K562 (cell line): ENCODE measurements around the gene ZNF23. TPM values are rescaled to one million over a fixed set of nuclear protein-coding genes. Genes with fewer than 3 reads are reported as not detected.

Source experiments
- ATAC-seq: fragments of 200-7000 bp; cut with Tn5 transposase; 3 replicates; pipeline ENCODE4 v1.9.1; 2020; ENCODE audit warnings: moderate library complexity
- BruUV-seq: library from RNA; stranded (reverse); fragments of 400-500 nt; replicated peaks from 2 replicates; lab custom pipeline; 2021; lab: Mats Ljungman, UMichigan
- CTCF ChIA-PET: fragments of 300-600 bp; formaldehyde crosslinking; extraction: SDS; loops from one replicate; lab custom pipeline; 2021; ENCODE audit warnings: low intra/inter-chr PET ratio; lab: Yijun Ruan, JAX
- POLR2A ChIA-PET: fragments of 300-600, 350-650 bp; sonication (Branson Sonifier 250); formaldehyde crosslinking; extraction: SDS; loops from one replicate; lab custom pipeline; 2021; ENCODE audit warnings: antibody characterized with exemption, inconsistent platforms; lab: Yijun Ruan, JAX
- DNase-seq, 4 experiments: peaks; one replicate each; pipeline versions ENCODE4 v3.0.0 to v3.0.0-alpha.2; 2011 to 2018; ENCODE audit warnings: low spot score in 3 of 4, mixed read lengths in 3 of 4; ENCODE audit errors: extremely low read depth in 1 of 4
- FAIRE-seq: peaks from 2 replicates; lab custom pipeline; 2011; peaks lifted over from hg19 to GRCh38; lab: Jason Lieb, UNC
- H2AFZ ChIP-seq: 2 replicates; pipeline ENCODE4 v1.6.0; 2011; ENCODE audit warnings: low read depth, low read length, control low read depth, inconsistent platforms
- H3K27ac ChIP-seq: fragments of 200-600 bp; 3 replicates; pipeline ENCODE4 v1.8.0; 2011; ENCODE audit warnings: low read depth, mild to moderate bottlenecking, control low read depth, inconsistent platforms, low read length, moderate library complexity, mixed read lengths; ENCODE audit errors: extremely low read depth
- H3K27me3 ChIP-seq, 2 experiments: fragments of 300-600 bp in 1 of 2; 2 replicates in 1 of 2; 3 replicates in 1 of 2; pipeline versions ENCODE4 v1.6.0 to v1.8.0; 2011; ENCODE audit warnings: inconsistent platforms in 2 of 2, low read length in 2 of 2, mild to moderate bottlenecking in 1 of 2, mixed read lengths in 1 of 2, moderate library complexity in 1 of 2; ENCODE audit not compliant: control insufficient read depth in 2 of 2, insufficient read depth in 2 of 2
- H3K36me3 ChIP-seq: fragments of 300-600 bp; 3 replicates; pipeline ENCODE4 v1.8.0; 2011; ENCODE audit warnings: mild to moderate bottlenecking, low read length, inconsistent platforms; ENCODE audit not compliant: control insufficient read depth, insufficient read depth
- H3K4me1 ChIP-seq, 2 experiments: fragments of 200-600 bp in 1 of 2; replicated peaks in 1 of 2; 2 replicates in 1 of 2; 3 replicates in 1 of 2; pipeline versions ENCODE4 v1.5.1 to v1.8.0; 2011; ENCODE audit warnings: inconsistent platforms in 2 of 2, low read length in 2 of 2, mild to moderate bottlenecking in 1 of 2, mixed read lengths in 1 of 2, moderate library complexity in 1 of 2; ENCODE audit not compliant: control insufficient read depth in 2 of 2, insufficient read depth in 2 of 2
- H3K4me2 ChIP-seq: 2 replicates; pipeline ENCODE4 v1.6.1; 2011; ENCODE audit warnings: low read length, control low read depth, inconsistent platforms, mixed read lengths; ENCODE audit not compliant: insufficient read depth
- H3K4me3 ChIP-seq: fragments of 200-600 bp; sonication (generic), shearing (Covaris generic); 2 replicates; pipeline ENCODE4 v1.5.1; 2016; ENCODE audit warnings: control low read depth, inconsistent platforms
- H3K79me2 ChIP-seq: fragments of 200-600 bp; 3 replicates; pipeline ENCODE4 v1.8.0; 2011; ENCODE audit warnings: low read length, inconsistent platforms; ENCODE audit not compliant: control insufficient read depth, insufficient read depth
- H3K9ac ChIP-seq, 2 experiments: 2 replicates each; pipeline versions ENCODE4 v1.6.0 to v1.6.1; 2011; ENCODE audit warnings: low read depth in 2 of 2, low read length in 2 of 2, control low read depth in 1 of 2, inconsistent platforms in 1 of 2, mild to moderate bottlenecking in 1 of 2, mixed read lengths in 1 of 2; ENCODE audit not compliant: insufficient read depth in 1 of 2
- H3K9me1 ChIP-seq: one replicate; pipeline ENCODE4 v1.6.0; 2011; ENCODE audit warnings: inconsistent platforms, mild to moderate bottlenecking, low read length, moderate library complexity; ENCODE audit not compliant: control insufficient read depth, insufficient read depth
- H3K9me3 ChIP-seq: replicated peaks from 2 replicates; pipeline ENCODE4 v1.5.1; 2011; ENCODE audit warnings: low read depth, low read length, inconsistent platforms; ENCODE audit not compliant: control insufficient read depth, insufficient read depth
- H4K20me1 ChIP-seq: replicated peaks from 2 replicates; pipeline ENCODE4 v1.6.1; 2011; ENCODE audit warnings: low read length, inconsistent platforms, mixed read lengths; ENCODE audit not compliant: control insufficient read depth, insufficient read depth
- BRF1 ChIP-seq: IDR thresholded peaks from 3 replicates; pipeline ENCODE4 v1.6.1; 2011; ENCODE audit warnings: borderline replicate concordance, mild to moderate bottlenecking; ENCODE audit not compliant: insufficient read length; ENCODE audit errors: extremely low read depth
- CEBPB ChIP-seq: fragments of 450-650 bp; IDR thresholded peaks from 2 replicates; pipeline ENCODE4 v1.6.1; 2016; ENCODE audit warnings: missing genetic modification characterization, missing compliant biosample characterization
- CHCHD3 ChIP-seq: fragments of 250-450 bp; sonication (Bioruptor Pico); IDR thresholded peaks from 2 replicates; pipeline ENCODE4 v2.1.2; 2022; ENCODE audit warnings: mild to moderate bottlenecking
- EHMT2 ChIP-seq: fragments of 450-650 bp; IDR thresholded peaks from 2 replicates; pipeline ENCODE4 v1.6.1; 2018; ENCODE audit warnings: antibody characterized with exemption
- MAX ChIP-seq: sonication (generic); formaldehyde crosslinking; IDR thresholded peaks from 2 replicates; pipeline ENCODE4 v1.9.0; 2022; ENCODE audit warnings: mild to moderate bottlenecking, missing genetic modification reagents
- NCOA6 ChIP-seq: fragments of 450-650 bp; IDR thresholded peaks from 2 replicates; pipeline ENCODE4 v1.6.1; 2017; ENCODE audit warnings: mild to moderate bottlenecking
- NR2C1 ChIP-seq, 2 experiments: fragments of 450-650 bp; IDR thresholded peaks; 2 replicates each; pipeline ENCODE4 v1.6.1; 2017; ENCODE audit warnings: mild to moderate bottlenecking in 2 of 2, antibody characterized with exemption in 1 of 2, inconsistent platforms in 1 of 2, missing compliant biosample characterization in 1 of 2, missing genetic modification characterization in 1 of 2
- SIX5 ChIP-seq, 2 experiments: IDR thresholded peaks; 2 replicates each; pipeline ENCODE4 v1.6.1; 2011; ENCODE audit warnings: low read length in 2 of 2, borderline replicate concordance in 1 of 2, low read depth in 1 of 2, mild to moderate bottlenecking in 1 of 2, moderate library complexity in 1 of 2; ENCODE audit not compliant: insufficient read depth in 1 of 2
- SMAD2 ChIP-seq: fragments of 150-350 bp; IDR thresholded peaks from 2 replicates; pipeline ENCODE4 v1.6.1; 2014; ENCODE audit warnings: low read depth, mild to moderate bottlenecking, low read length
- STAT6 ChIP-seq: sonication (generic); formaldehyde crosslinking; IDR thresholded peaks from 2 replicates; pipeline ENCODE4 v1.8.1; 2023; ENCODE audit warnings: mild to moderate bottlenecking, missing genetic modification reagents
- TAF9B ChIP-seq: fragments of 450-650 bp; IDR thresholded peaks from 2 replicates; pipeline ENCODE4 v1.6.1; 2018; ENCODE audit warnings: mild to moderate bottlenecking; ENCODE audit not compliant: partially characterized antibody
- TEAD4 ChIP-seq, 2 experiments: sonication (generic) in 1 of 2; formaldehyde crosslinking in 1 of 2; IDR thresholded peaks; 2 replicates each; pipeline versions ENCODE4 v1.6.1 to v1.8.0; 2012 to 2022; ENCODE audit warnings: borderline replicate concordance in 1 of 2, inconsistent platforms in 1 of 2, low read length in 1 of 2, mild to moderate bottlenecking in 1 of 2, missing genetic modification reagents in 1 of 2
- USF2 ChIP-seq: sonication (generic); formaldehyde crosslinking; IDR thresholded peaks from 2 replicates; pipeline ENCODE4 v1.5.0; 2020; ENCODE audit warnings: missing genetic modification reagents
- ZC3H8 ChIP-seq: fragments of 450-650 bp; IDR thresholded peaks from 2 replicates; pipeline ENCODE4 v1.6.1; 2017
- ZNF263 ChIP-seq: sonication (generic); formaldehyde crosslinking; IDR thresholded peaks from 2 replicates; pipeline ENCODE4 v1.8.0; 2022; ENCODE audit warnings: mild to moderate bottlenecking, missing genetic modification reagents, borderline replicate concordance
- ZNF57 ChIP-seq: fragments of 450-650 bp; formaldehyde crosslinking; IDR thresholded peaks from 2 replicates; pipeline ENCODE4 v1.4.0; 2020; ENCODE audit warnings: mild to moderate bottlenecking, moderate library complexity
- ZNF644 ChIP-seq: fragments of 200-800 bp; sonication (Bioruptor generic); IDR thresholded peaks from 2 replicates; pipeline ENCODE4 v1.6.1; 2016; ENCODE audit warnings: low read depth, missing genetic modification characterization, missing compliant biosample characterization
- ZNF766 ChIP-seq: fragments of 200-800 bp; sonication (Bioruptor generic); conservative IDR thresholded peaks from 2 replicates; pipeline ENCODE4 v1.6.1; 2016; ENCODE audit warnings: missing genetic modification characterization, missing compliant biosample characterization
- in situ Hi-C: fragments of 300-500 bp; cut with MboI; formaldehyde crosslinking; loops from 4 replicates; pipeline ENCODE4 v1.15.0; 2018; ENCODE audit warnings: inconsistent platforms, mixed read lengths
- intact Hi-C: fragments of 100-400 bp; cut with micrococcal nuclease; formaldehyde crosslinking; loops from 2 replicates; pipeline ENCODE4 v1.14.2; 2022
- polyA plus RNA-seq, 8 experiments: library from polyadenylated mRNA; depleted of rRNA in 4 of 8; stranded (reverse) in 5 of 8; unstranded in 3 of 8; fragments of >200 nt; fragmentation: Nextera tagmentation in 2 of 8; fragmentation: Illumina TruSeq in 1 of 8; extraction: Ambion mirVana in 2 of 8; extraction: Trizol in 1 of 8; gene quantifications; 2 replicates each; pipeline versions ENCODE4 v1.2.1 to v1.2.3, GENCODE V29; 2011 to 2014; ENCODE audit warnings: inconsistent platforms in 1 of 8, missing spikeins in 1 of 8
- total RNA-seq, 7 experiments: library from RNA; depleted of rRNA in 6 of 7; stranded (reverse); fragments of >200 nt in 6 of 7; fragmentation: Illumina TruSeq in 2 of 7; extraction: Trizol in 2 of 7; gene quantifications; 2 replicates each; pipeline versions ENCODE4 v1.2.1 to v1.2.3, GENCODE V29; 2011 to 2021; ENCODE audit warnings: low replicate concordance in 1 of 7
- TF ChIP-seq, protein P1 (sequence below): fragments of 250-450 bp; sonication (Bioruptor Pico); IDR thresholded peaks from 2 replicates; pipeline ENCODE4 v1.5.0; 2021

The ZNF23 gene
- total and polyA plus RNA-seq, 9 of the 15 experiments (the other 6 are each of a cell fraction or from before 2014, with no cell fraction given) = 4.7 to 13.4 (median 11.2) TPM

- Histone ChIP-seq H3K27me3 (no peaks in the 10 kb centered on the region), H3K36me3 (peaks cover 51% of the 10 kb centered on the region), H4K20me1 (no peaks in the 10 kb centered on the region), H3K9me1 (no peaks in the 10 kb centered on the region), H3K9ac (no peak overlapping the region), H3K9me3 (peaks cover 22% of the 10 kb centered on the region), H3K27ac (no peak overlapping the region), H3K4me2 (no peak overlapping the region), H3K4me3 (no peak overlapping the region), H3K79me2 (no peaks in the 10 kb centered on the region), H3K4me1 (no peaks in the 10 kb centered on the region), H2AFZ (no peak overlapping the region)
- intact Hi-C loops (no loop called here), in situ Hi-C loops (no loop called here)
- ATAC-seq = no peak
- no peak for FAIRE-seq
- CTCF ChIA-PET = no interaction called here
- BruUV-seq = no TSS peak
- DNase-seq = no peak
- no peak for TF ChIP-seq ZC3H8
- no peak for TF ChIP-seq ZNF766 (CRISPR knock-in tag)
- TF ChIP-seq NCOA6 = no peak
- TF ChIP-seq SIX5 (IDR thresholded peaks at IDR 0.05; ENCODE audit: borderline replicate concordance in 1 of 2, insufficient read depth in 1 of 2, low read depth in 1 of 2, low read length in 2 of 2) = no peak
- TF ChIP-seq TAF9B = no peak
- TF ChIP-seq CHCHD3 (CRISPR knock-in tag) = no peak
- TF ChIP-seq ZNF57 (CRISPR knock-in tag) = no peak
- TF ChIP-seq USF2 = no peak
- TF ChIP-seq CEBPB = no peak
- TF ChIP-seq MAX (CRISPR knock-in tag) = no peak
- TF ChIP-seq, protein P1, sequence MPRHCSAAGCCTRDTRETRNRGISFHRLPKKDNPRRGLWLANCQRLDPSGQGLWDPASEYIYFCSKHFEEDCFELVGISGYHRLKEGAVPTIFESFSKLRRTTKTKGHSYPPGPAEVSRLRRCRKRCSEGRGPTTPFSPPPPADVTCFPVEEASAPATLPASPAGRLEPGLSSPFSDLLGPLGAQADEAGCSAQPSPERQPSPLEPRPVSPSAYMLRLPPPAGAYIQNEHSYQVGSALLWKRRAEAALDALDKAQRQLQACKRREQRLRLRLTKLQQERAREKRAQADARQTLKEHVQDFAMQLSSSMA (CRISPR knock-in tag) = no peak
- no peak for TF ChIP-seq ZNF263 (CRISPR knock-in tag)
- no peak for TF ChIP-seq STAT6 (CRISPR knock-in tag)
- TF ChIP-seq BRF1 = no peak
- TF ChIP-seq EHMT2 = no peak
- TF ChIP-seq NR2C1 (IDR thresholded peaks at IDR 0.05) = no peak
- TF ChIP-seq NR2C1 (tag; IDR thresholded peaks at IDR 0.05) = no peak
- no peak for TF ChIP-seq SMAD2
- no peak for TF ChIP-seq ZNF644 (tag)
- no peak for TF ChIP-seq TEAD4 (IDR thresholded peaks at IDR 0.05; ENCODE audit: low read length)
- TF ChIP-seq TEAD4 (CRISPR knock-in tag; IDR thresholded peaks at IDR 0.05; ENCODE audit: borderline replicate concordance) = no peak
- POLR2A ChIA-PET = interaction anchor here (0.7 kb wide), 1 partner anchor 19 kb away, joined by 3 read pairs; no protein-coding TSS in a partner anchor
These were observed 9.0 kb downstream of the ZNF23 start for GRCh38 chr16:71453036-71453435.
